ENCODE data around the gene C15orf39. TPM values are rescaled to one million over a fixed set of nuclear protein-coding genes. Genes with fewer than 3 reads are reported as not detected.
"Not testable (repeated sequence)": the region's sequence is repeated elsewhere in the genome, so short reads cannot be mapped to it uniquely, and the experiment has no call there.

C15orf39 gene
- total RNA-seq, 1 donor from 2014 or later = 83.4 TPM

GRCh38 chr15:75161917-75162414 is 39.7 kb upstream of the C15orf39 start:
- Mint-ChIP-seq H3K36me3 (ENCODE audit: insufficient read depth) (peaks cover 5% of the 10 kb centered on the region), H3K27me3 (no peaks in the 10 kb centered on the region), H3K4me1 (ENCODE audit: low read depth) (peaks cover 13% of the 10 kb centered on the region), H3K27ac (no peak overlapping the region), H3K4me3 (ENCODE audit: low read depth) (no peak overlapping the region), H3K9me3 (ENCODE audit: low read depth) (peaks cover 9% of the 10 kb centered on the region)
- TF ChIP-seq CTCF (IDR thresholded peaks at IDR 0.05; ENCODE audit: unreplicated experiment) = no peak
- no peak for DNase-seq (ENCODE audit: low spot score, unreplicated experiment)

- no peaks in the 10 kb centered on the region for H3K27me3 Mint-ChIP-seq
- H3K4me1 Mint-ChIP-seq (ENCODE audit: low read depth) = peaks cover 13% of the 10 kb centered on the region
- no peak overlapping the region for H3K27ac Mint-ChIP-seq
- peaks cover 11% of the 10 kb centered on the region for H3K9me3 Mint-ChIP-seq (ENCODE audit: low read depth)
- DNase-seq (ENCODE audit: low spot score, unreplicated experiment) = no peak
- TF ChIP-seq CTCF (IDR thresholded peaks at IDR 0.05; ENCODE audit: unreplicated experiment) = no peak
- peaks cover 5% of the 10 kb centered on the region for H3K36me3 Mint-ChIP-seq (ENCODE audit: insufficient read depth)
- no peak overlapping the region for H3K4me3 Mint-ChIP-seq (ENCODE audit: low read depth)
Measured at GRCh38 chr15:75163150-75163564, 38.5 kb upstream of the C15orf39 start.

GRCh38 chr15:75164625-75165350 is 36.9 kb upstream of the C15orf39 start:
- Mint-ChIP-seq H3K4me3 (ENCODE audit: low read depth) (no peak overlapping the region), H3K4me1 (ENCODE audit: low read depth) (peaks cover 11% of the 10 kb centered on the region), H3K9me3 (ENCODE audit: low read depth) (peaks cover 15% of the 10 kb centered on the region), H3K27ac (no peak overlapping the region), H3K36me3 (ENCODE audit: insufficient read depth) (peaks cover 5% of the 10 kb centered on the region), H3K27me3 (no peaks in the 10 kb centered on the region)
- DNase-seq (ENCODE audit: low spot score, unreplicated experiment) = no peak
- no peak for TF ChIP-seq CTCF (IDR thresholded peaks at IDR 0.05; ENCODE audit: unreplicated experiment)

- H3K9me3 Mint-ChIP-seq (ENCODE audit: low read depth) = peaks cover 15% of the 10 kb centered on the region
- H3K27me3 Mint-ChIP-seq; DNase-seq (ENCODE audit: low spot score, unreplicated experiment); H3K4me3 Mint-ChIP-seq (ENCODE audit: low read depth); H3K36me3 Mint-ChIP-seq (ENCODE audit: insufficient read depth); H3K27ac Mint-ChIP-seq; H3K4me1 Mint-ChIP-seq (ENCODE audit: low read depth): not testable (repeated sequence)
Measured at GRCh38 chr15:75166489-75167063, 35.1 kb upstream of the C15orf39 start.

- no peak for DNase-seq (ENCODE audit: low spot score, unreplicated experiment)
- peaks cover 5% of the 10 kb centered on the region for H3K36me3 Mint-ChIP-seq (ENCODE audit: insufficient read depth)
- no peaks in the 10 kb centered on the region for H3K27me3 Mint-ChIP-seq
- no peak overlapping the region for H3K4me3 Mint-ChIP-seq (ENCODE audit: low read depth)
- no peak for TF ChIP-seq CTCF (IDR thresholded peaks at IDR 0.05; ENCODE audit: unreplicated experiment)
- H3K4me1 Mint-ChIP-seq (ENCODE audit: low read depth) = peaks cover 5% of the 10 kb centered on the region
- no peak overlapping the region for H3K27ac Mint-ChIP-seq
- peaks cover 15% of the 10 kb centered on the region for H3K9me3 Mint-ChIP-seq (ENCODE audit: low read depth)
Measured at GRCh38 chr15:75167588-75168350, 33.9 kb upstream of the C15orf39 start.

All from progenitor cell of endocrine pancreas (in vitro differentiated cells).